Measurements from ENCODE around the gene EXOSC10.

EXOSC10 gene

DNA sequence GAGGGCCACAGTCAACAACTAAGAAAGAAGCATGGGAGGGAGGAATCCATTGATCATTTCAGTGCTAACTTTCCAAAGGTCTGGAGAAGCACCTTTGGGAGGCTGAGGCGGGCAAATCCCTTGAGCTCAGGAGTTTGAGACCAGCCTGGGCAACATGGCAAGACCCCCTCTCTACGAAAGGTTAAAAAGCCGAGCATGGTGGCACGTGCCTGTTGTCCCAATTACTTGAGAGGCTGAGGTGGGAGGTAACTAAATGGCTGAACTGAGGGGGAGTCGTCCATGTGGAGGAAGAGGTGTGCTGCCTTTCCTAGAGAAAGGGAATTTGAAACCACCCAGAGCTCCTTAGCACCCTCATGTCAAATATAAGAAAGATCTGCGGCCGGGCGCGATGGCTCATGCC is 68.8 kb downstream of the EXOSC10 start:
- POLR2A ChIA-PET: interaction anchor here (0.6 to 1.2 kb wide), 3 partner anchors 10 to 710 kb away, joined by 3 to 5 read pairs (median 4); no protein-coding TSS in a partner anchor
- no peak for DNase-seq (ENCODE audit: extremely low spot score)
- CTCF ChIA-PET: interaction anchor here (0.8 to 2.1 kb wide), 4 partner anchors 21 to 612 kb away, joined by 3 to 5 read pairs (median 3); a partner anchor contains a TSS
- TF ChIP-seq, protein P1, sequence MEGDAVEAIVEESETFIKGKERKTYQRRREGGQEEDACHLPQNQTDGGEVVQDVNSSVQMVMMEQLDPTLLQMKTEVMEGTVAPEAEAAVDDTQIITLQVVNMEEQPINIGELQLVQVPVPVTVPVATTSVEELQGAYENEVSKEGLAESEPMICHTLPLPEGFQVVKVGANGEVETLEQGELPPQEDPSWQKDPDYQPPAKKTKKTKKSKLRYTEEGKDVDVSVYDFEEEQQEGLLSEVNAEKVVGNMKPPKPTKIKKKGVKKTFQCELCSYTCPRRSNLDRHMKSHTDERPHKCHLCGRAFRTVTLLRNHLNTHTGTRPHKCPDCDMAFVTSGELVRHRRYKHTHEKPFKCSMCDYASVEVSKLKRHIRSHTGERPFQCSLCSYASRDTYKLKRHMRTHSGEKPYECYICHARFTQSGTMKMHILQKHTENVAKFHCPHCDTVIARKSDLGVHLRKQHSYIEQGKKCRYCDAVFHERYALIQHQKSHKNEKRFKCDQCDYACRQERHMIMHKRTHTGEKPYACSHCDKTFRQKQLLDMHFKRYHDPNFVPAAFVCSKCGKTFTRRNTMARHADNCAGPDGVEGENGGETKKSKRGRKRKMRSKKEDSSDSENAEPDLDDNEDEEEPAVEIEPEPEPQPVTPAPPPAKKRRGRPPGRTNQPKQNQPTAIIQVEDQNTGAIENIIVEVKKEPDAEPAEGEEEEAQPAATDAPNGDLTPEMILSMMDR (IDR thresholded peaks at IDR 0.05; ENCODE audit: control extremely low read depth, extremely low read depth, low read depth, missing control alignments): no peak

- no peak for DNase-seq (ENCODE audit: extremely low spot score)
- ChIA-PET POLR2A (no interaction called here), CTCF (interaction anchor here (2.7 kb wide), 1 partner anchor 10 kb away, joined by 16 read pairs; no protein-coding TSS in a partner anchor)
- TF ChIP-seq, protein P1 (IDR thresholded peaks at IDR 0.05; ENCODE audit: control extremely low read depth, extremely low read depth, low read depth, missing control alignments): no peak
Measured at GRCh38 chr1:11028018-11028417, 71.7 kb downstream of the EXOSC10 start.

GRCh38 chr1:11027316-11027715 is 72.4 kb downstream of the EXOSC10 start:
- ChIA-PET POLR2A (no interaction called here), CTCF (interaction anchor here (1.2 to 2.7 kb wide), 2 partner anchors 10 to 616 kb away, joined by 4 to 16 read pairs; no protein-coding TSS in a partner anchor)
- no peak for DNase-seq (ENCODE audit: extremely low spot score)
- TF ChIP-seq, protein P1 (IDR thresholded peaks at IDR 0.05; ENCODE audit: control extremely low read depth, extremely low read depth, low read depth, missing control alignments): no peak

DNA sequence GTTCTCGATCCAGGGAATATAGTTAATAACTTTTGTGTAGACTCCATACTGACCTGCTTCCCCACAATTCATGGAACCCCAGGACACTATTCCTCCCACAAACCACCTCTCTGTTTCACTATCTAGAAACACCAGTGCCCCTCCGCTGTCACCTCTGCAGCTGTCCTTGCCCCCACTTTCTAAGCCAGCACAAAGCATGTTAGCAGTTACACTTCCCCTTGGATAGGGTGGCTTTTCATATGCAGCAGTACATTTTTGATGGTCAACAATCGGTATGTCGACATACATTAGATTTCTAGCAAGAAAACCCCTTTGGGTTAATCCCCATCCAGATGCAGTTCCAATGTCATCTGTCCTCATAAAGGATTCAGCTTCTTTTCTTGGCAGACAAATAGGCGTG is 72.8 kb downstream of the EXOSC10 start:
- DNase-seq (ENCODE audit: extremely low spot score): no peak
- ChIA-PET POLR2A (no interaction called here), CTCF (interaction anchor here (1.2 to 2.7 kb wide), 2 partner anchors 11 to 616 kb away, joined by 4 to 16 read pairs; no protein-coding TSS in a partner anchor)
- TF ChIP-seq, protein P1 (IDR thresholded peaks at IDR 0.05; ENCODE audit: control extremely low read depth, extremely low read depth, low read depth, missing control alignments): no peak

DNA sequence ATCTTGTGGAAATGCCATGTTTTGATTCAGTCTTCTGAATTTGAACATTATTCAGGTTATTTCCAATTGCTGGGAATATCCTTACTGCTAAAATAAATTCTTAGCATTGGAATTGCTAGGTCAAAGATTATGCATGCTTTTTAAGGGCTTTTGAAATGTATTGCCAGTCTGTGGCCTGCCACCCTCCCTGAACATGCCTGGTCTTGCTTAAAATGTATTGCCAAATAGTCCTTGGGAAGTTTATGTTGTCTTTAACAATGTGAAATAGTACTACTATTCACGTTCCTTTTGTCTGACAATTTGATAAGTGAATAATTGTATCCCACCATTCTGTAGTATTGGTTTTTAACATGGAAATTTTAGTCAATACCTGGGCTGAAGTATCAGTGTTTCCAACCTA is 73.6 kb downstream of the EXOSC10 start:
- ChIA-PET POLR2A (no interaction called here), CTCF (interaction anchor here (2.9 kb wide), 1 partner anchor 12 kb away, joined by 15 read pairs; no protein-coding TSS in a partner anchor)
- TF ChIP-seq, protein P1 (IDR thresholded peaks at IDR 0.05; ENCODE audit: control extremely low read depth, extremely low read depth, low read depth, missing control alignments): no peak
- no peak for DNase-seq (ENCODE audit: extremely low spot score)

- CTCF ChIA-PET: interaction anchor here (2.9 kb wide), 1 partner anchor 12 kb away, joined by 15 read pairs; no protein-coding TSS in a partner anchor
- TF ChIP-seq, protein P1 (IDR thresholded peaks at IDR 0.05; ENCODE audit: control extremely low read depth, extremely low read depth, low read depth, missing control alignments): no peak
- POLR2A ChIA-PET: no interaction called here
- no peak for DNase-seq (ENCODE audit: extremely low spot score)
Measured at GRCh38 chr1:11025618-11026017, 74.1 kb downstream of the EXOSC10 start.

All from GM10248 (cell line).